GM12872 (cell line): ENCODE data around the gene FAM181A.

Experiments used
- TF ChIP-seq, protein P1 (sequence below): IDR thresholded peaks from 3 replicates; pipeline ENCODE4 v1.5.1; 2011; ENCODE audit warnings: low read depth, mild to moderate bottlenecking, low read length, moderate library complexity; ENCODE audit not compliant: insufficient read depth

The FAM181A gene

GRCh38 chr14:93928184-93929047, 1.3 kb downstream of the FAM181A start:
- TF ChIP-seq, protein P1, sequence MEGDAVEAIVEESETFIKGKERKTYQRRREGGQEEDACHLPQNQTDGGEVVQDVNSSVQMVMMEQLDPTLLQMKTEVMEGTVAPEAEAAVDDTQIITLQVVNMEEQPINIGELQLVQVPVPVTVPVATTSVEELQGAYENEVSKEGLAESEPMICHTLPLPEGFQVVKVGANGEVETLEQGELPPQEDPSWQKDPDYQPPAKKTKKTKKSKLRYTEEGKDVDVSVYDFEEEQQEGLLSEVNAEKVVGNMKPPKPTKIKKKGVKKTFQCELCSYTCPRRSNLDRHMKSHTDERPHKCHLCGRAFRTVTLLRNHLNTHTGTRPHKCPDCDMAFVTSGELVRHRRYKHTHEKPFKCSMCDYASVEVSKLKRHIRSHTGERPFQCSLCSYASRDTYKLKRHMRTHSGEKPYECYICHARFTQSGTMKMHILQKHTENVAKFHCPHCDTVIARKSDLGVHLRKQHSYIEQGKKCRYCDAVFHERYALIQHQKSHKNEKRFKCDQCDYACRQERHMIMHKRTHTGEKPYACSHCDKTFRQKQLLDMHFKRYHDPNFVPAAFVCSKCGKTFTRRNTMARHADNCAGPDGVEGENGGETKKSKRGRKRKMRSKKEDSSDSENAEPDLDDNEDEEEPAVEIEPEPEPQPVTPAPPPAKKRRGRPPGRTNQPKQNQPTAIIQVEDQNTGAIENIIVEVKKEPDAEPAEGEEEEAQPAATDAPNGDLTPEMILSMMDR, result no peak

DNA sequence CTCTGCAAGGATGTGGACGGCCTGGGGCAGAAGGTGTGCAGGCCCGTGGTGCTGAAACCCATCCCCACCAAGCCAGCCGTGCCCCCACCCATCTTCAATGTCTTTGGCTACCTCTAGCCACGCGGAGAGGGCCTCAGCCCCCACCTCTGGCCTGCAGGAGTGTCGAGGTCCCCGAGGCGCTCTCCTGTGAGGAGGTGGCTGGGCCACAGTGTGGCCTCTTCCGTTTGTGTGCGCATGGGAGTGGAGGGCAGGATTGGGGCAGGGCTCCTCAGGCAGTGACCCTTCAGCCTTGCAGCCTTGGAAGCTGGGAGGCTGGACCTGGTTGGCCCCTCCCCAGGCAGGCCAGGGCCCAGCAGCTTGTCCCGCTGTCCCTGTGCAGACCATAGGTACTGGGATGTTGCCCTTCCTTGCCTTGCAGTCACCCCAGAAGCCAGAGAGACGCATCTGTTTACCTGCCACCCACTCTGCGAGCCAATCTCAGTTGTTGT, 1.9 kb downstream of the FAM181A start:
- TF ChIP-seq, protein P1, result no peak

GRCh38 chr14:93929657-93930056, 2.5 kb downstream of the FAM181A start:
- TF ChIP-seq, protein P1, result no peak

- TF ChIP-seq, protein P1, result no peak
Observed at GRCh38 chr14:93930296-93930988, 3.3 kb downstream of the FAM181A start.

GRCh38 chr14:93930989-93931307, 3.8 kb downstream of the FAM181A start:
- TF ChIP-seq, protein P1, result no peak

DNA sequence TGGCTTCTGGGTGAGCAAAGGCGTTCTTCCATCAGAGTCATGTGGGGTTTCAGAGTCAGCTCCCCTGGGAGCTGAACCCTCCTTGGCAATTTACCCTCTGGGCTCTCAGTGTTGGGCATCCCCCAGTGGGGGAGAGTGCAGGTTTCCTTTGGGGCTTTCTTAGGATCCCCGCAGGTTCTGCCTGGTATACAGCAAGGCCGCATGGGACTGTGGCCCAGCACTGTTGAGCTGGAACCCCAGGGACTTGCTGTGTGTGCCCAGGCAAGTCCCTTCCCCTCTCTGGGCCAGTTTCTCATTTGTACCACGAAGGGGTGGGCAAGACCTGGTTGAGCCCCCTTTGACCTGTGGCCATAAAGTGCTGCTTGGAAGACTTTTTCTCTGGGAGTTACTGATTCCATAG, 5.5 kb downstream of the FAM181A start:
- TF ChIP-seq, protein P1, result no peak

GRCh38 chr14:93935213-93935612, 8.1 kb downstream of the FAM181A start:
- TF ChIP-seq, protein P1, result no peak
